Hematopoietic multipotent progenitor cell treated with erythropoietin and hydrocortisone succinate and interleukin-3 and kit ligand, for 8 days (in vitro differentiated cells): ENCODE results near the gene CDK5RAP2.
"Not testable (repeated sequence)": the region's sequence is repeated elsewhere in the genome, so short reads cannot be mapped to it uniquely, and the experiment has no call there.

Experiments
- DNase-seq: peaks from one replicate; pipeline ENCODE4 v3.0.0-alpha.2; 2015

CDK5RAP2 gene

DNA sequence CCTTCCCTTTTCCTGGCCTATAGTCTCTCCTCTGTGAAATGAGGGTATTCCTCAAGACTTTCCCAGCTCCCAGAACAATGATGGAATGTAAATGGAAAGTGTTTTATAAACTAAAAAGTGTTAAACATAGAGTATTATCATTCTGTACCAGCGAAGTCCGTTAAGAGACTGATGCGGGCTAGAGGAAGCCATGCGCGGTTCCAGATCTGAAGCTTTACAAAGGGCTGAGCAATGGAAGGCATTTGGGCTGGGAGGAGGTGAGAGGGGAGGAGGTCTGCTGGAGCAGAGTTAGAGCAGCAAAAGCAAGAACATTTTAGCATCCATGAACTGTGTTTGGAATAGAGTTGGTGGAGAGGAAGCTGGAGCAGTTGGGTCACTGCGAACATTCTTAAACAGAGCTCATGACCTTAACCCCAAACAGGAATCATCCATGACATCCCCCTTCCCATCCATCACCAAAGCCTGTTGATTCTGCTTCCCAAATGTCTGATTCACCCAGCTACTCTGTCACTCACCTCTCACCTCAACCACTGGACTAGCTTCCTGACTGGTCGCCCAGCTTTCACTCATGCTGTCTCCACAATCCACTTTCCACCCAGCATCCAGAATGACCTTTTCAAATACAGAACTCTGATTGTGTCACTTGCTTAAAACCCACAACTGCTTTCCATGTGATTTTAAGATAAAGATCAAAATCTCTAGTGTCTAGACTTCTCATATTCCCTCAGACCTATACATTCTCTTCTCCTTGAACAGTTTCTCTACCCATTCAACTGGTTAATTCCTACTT is 37.1 kb downstream of the CDK5RAP2 start:
- DNase-seq: no peak

GRCh38 chr9:120541921-120542320 is 38.0 kb downstream of the CDK5RAP2 start:
- no peak for DNase-seq

- DNase-seq: no peak
These were observed 40.0 kb downstream of the CDK5RAP2 start for GRCh38 chr9:120539951-120540350.

GRCh38 chr9:120538339-120538738 is 41.6 kb downstream of the CDK5RAP2 start:
- no peak for DNase-seq

DNA sequence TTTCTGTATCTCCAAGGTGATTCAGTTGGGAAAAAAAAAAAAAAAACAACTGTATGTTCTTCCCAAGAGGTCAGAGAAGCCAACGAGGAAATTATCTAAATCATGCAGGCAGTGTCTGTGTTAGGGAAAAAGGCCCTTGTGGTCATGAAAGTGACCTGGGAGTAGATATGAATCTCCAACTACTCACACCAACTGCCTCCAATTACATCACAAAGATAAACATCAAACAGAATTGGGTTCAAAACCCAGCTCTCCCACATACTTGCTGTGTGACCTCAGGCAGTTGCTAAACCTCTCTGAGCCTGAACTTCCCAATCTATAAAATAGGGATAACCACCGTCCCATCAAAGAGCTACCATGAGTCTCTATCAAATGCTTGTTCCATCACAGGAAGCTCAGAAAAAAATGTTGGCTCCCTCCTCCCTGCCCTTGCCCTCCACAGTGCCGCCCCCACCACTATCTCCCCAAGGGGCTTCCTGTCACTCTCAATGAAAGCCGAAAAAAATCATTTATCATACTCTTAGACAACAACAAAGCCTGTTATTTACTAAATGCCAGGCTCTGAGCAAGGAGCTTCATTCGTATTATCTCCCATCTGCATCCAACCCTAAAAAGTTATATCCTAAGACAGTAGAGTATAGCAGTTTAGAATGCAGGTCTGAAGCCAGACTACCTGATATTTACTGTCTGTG is 42.9 kb downstream of the CDK5RAP2 start:
- peak; percentile 59 for DNase-seq

DNA sequence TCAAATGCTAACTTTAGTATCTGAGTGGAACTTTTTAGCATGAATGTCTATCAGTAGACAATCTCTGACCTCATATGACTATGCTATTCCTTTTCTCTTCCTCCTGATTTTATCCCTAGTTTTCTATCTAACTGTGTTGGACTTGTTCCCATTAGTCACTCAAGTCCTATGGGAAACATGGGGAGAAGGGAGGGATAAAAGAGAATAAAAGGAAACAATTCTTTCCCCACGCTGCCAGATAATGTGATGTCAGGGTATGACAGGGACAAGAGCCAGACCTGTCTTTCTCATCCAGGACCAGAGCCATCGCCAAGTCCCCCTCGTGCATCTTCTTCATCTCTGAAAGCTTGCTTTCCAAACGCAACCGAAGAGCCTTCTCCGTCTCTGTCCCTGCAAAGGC is 43.9 kb downstream of the CDK5RAP2 start:
- no peak for DNase-seq

- DNase-seq: no peak
These were observed 45.7 kb downstream of the CDK5RAP2 start for GRCh38 chr9:120534266-120534665.

GRCh38 chr9:120532891-120533290 is 47.1 kb downstream of the CDK5RAP2 start:
- DNase-seq: no peak

- peak; percentile 62 for DNase-seq
These were observed 47.5 kb downstream of the CDK5RAP2 start for GRCh38 chr9:120532475-120532874.

- DNase-seq: peak; percentile 62
These were observed 48.2 kb downstream of the CDK5RAP2 start for GRCh38 chr9:120531683-120532300.

GRCh38 chr9:120530220-120530832 is 49.6 kb downstream of the CDK5RAP2 start:
- not testable (repeated sequence) for DNase-seq

- no peak for DNase-seq
These were observed 51.1 kb downstream of the CDK5RAP2 start for GRCh38 chr9:120528829-120529228.

DNA sequence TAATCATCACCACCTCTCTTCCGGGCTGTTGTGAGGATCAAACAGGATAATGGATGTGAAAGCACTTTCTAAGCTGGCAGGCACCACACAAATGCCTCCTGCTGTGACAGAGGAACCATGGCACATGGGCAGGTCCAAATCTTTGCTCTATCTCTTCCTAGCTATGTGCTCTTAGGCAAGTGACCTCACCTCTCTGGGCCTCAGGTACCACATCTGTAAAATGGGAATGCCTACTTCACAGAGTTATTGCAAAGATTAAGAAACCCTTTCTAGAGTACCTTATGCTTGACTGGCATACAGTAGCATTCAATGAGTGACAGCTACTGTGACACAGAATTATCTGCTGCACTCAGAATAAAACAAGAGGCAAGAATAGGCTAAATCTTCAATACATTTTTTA is 51.6 kb downstream of the CDK5RAP2 start:
- no peak for DNase-seq

DNA sequence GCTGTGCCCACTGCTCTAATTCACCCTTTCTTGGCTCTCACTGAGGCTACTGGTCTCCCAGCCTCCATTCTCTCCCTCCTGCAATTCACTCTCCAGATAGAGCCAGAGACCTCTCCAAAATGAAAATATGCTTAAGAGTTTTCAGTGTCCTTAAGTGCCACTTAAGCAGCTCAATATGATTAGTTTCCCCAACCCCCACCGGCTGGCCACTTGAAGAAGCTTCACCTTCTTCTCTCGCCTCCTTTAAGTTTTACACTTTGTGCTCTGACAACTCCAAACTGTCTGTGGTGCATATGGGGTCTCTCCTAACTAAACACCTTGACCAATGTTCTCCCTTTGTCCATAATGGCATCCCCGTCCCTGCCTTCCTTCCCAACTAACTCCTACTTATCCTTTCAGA is 53.4 kb downstream of the CDK5RAP2 start:
- no peak for DNase-seq

DNA sequence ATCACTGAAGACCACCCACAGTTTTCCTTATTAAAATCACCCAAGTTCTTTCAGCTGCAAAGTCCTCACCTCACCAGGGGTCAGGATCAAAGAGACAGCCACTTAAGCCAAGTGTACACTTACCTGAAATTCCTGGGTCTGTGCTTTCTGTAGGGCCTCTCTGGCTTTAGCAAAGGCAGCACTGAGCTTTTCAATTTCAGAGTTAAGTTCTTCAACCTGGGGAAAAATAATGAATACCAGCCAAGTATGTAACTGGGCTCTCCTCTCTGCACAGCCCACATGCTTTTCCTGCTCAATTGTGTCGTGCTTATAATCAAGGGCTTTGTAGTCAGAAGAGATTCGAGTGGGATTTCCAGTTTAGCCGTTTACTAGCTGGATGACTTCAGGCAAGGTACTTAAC is 55.1 kb downstream of the CDK5RAP2 start:
- no peak for DNase-seq

- DNase-seq: no peak
These were observed 55.9 kb downstream of the CDK5RAP2 start for GRCh38 chr9:120524038-120524437.

GRCh38 chr9:120522558-120522957 is 57.4 kb downstream of the CDK5RAP2 start:
- DNase-seq: no peak

- DNase-seq: no peak
These were observed 57.9 kb downstream of the CDK5RAP2 start for GRCh38 chr9:120522032-120522431.

DNA sequence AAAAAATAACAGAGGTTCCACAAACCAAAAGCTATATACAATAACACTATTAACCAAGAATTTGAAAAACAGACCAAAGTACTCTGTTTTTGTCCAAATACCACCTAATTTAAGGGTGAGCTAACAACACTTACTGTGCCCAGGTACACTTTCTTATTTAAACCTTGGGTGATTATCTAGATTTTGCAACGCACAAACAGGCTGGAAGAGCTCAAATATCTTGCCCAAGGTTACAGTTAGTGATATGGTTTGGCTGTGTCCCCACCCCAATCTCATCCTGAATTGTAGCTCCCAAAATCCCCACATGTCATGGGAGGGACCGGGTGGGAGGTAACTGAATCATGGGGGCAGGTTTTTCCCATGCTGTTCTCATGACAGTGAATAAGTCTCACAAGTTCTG is 58.9 kb downstream of the CDK5RAP2 start:
- no peak for DNase-seq

- DNase-seq: not testable (repeated sequence)
These were observed 64.0 kb downstream of the CDK5RAP2 start for GRCh38 chr9:120515996-120516395.

- not testable (repeated sequence) for DNase-seq
These were observed 64.5 kb downstream of the CDK5RAP2 start for GRCh38 chr9:120515481-120515880.

DNA sequence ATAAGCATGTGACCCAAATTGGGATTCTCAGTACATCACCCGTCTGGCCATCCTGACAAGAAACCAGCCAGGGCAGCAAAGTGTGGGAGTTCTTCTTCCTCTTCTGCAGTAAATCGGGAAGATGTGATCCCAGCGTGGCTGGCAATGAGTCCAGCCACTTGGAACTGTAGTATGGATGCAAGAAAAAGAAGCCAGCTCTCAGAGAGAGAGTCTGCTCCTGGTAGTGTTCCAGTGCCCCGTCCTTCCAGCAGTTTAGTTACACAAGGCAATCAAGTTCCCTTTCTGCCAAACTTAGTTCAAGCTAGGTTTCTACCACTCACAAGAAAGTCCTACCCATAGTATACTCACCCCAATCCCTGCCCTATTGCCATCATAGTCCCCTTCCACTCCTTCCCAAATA is 65.6 kb downstream of the CDK5RAP2 start:
- DNase-seq: no peak

GRCh38 chr9:120513825-120514396 is 66.1 kb downstream of the CDK5RAP2 start:
- DNase-seq: no peak
